Pulmonary artery endothelial cell (primary cell): ENCODE results near the gene KMT2C. TPM values are rescaled to one million over a fixed set of nuclear protein-coding genes. Genes with fewer than 3 reads are reported as not detected.

Source experiments
- DNase-seq: peaks from one replicate; pipeline ENCODE4 v3.0.0-alpha.2; 2011; ENCODE audit warnings: low read depth, low spot score
- total RNA-seq: library from RNA; depleted of rRNA; stranded (reverse); fragments of >200 nt; gene quantifications from 2 replicates; pipeline ENCODE4 v1.2.3, GENCODE V29; 2014

Gene KMT2C
- total RNA-seq, 1 donor from 2014 or later, result 22.4 TPM

DNA sequence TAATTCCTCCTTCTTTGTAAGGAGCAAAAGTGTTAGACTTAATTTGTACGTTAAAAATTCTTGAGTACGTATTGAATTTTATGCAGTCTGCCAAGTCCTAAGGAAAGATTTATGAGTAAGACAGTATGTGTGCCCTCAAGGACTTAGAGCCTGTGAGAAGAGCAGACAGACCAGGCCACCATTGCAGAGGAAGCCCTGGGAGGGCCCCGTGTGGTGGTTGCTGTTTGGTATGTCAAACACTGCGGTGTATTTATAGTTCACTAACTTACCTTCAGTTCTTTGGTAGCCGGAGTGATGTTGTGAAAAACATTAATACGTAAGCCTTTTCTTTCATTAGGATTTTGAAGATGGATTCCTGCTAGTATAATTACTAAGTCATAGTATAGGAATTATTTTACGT is 327.4 kb downstream of the KMT2C start:
- DNase-seq, result no peak

- no peak for DNase-seq
Observed at GRCh38 chr7:152107945-152108344, 327.9 kb downstream of the KMT2C start.

DNA sequence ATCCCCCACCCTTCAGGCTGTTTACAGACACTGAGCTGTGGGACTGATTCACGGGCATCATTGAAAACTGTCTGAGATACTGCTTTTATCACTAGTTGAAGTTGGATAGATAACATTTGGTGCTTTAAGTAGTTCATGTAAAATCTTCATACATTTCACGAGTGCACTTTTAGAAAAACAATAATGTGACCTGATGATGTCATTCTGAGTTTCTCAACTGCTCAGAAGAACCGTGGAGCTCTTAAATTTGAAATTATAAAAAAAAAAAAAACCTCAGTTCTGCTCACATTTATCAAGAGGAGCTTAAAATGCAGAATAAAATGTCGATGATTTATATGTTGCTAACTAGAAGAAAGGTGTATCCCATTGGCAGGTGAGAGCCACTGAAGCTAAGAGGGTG is 328.8 kb downstream of the KMT2C start:
- no peak for DNase-seq

DNA sequence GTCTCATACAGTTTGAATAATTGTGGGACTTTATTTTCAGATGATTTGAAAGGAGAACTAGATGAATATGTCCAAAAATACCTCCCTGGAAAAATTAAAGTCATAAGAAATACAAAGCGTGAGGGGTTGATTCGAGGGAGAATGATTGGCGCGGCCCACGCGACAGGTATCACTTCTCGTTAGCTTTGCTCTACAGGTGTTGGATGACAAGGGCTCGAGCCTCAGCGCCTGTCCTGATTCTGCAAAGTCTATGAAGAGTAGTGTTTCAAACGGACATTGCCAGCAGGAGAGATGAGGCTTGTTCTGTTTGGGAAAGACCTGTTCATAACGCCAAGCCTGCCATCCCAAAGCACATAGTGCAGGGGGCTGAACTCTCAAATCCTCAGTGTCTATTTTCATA is 330.6 kb downstream of the KMT2C start:
- DNase-seq, result no peak

DNA sequence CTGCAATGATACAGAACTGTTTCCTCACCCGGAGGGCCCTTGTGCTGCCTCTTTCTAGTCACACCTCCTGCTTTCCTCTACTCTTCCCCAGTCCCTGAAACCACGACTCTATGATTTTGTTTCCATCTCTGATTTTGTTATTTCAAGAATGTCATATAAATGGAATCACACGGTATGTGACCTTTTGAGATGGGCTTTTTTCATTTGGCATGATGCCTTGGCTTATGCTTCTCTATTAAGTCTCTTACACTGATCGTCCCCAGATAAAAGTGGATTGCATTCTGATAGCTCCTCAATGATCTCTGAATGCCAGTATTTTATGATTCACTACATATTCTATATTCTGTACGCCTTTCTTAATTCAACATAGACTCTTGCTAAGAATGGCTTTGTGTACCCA is 332.1 kb downstream of the KMT2C start:
- DNase-seq, result no peak

GRCh38 chr7:152103066-152103465 is 332.7 kb downstream of the KMT2C start:
- no peak for DNase-seq

- no peak for DNase-seq
Observed at GRCh38 chr7:152097330-152097729, 338.5 kb downstream of the KMT2C start.

- no peak for DNase-seq
Observed at GRCh38 chr7:152095771-152096170, 340.0 kb downstream of the KMT2C start.

GRCh38 chr7:152093717-152094116 is 342.1 kb downstream of the KMT2C start:
- no peak for DNase-seq

- DNase-seq, result no peak
Observed at GRCh38 chr7:152090747-152091146, 345.1 kb downstream of the KMT2C start.

DNA sequence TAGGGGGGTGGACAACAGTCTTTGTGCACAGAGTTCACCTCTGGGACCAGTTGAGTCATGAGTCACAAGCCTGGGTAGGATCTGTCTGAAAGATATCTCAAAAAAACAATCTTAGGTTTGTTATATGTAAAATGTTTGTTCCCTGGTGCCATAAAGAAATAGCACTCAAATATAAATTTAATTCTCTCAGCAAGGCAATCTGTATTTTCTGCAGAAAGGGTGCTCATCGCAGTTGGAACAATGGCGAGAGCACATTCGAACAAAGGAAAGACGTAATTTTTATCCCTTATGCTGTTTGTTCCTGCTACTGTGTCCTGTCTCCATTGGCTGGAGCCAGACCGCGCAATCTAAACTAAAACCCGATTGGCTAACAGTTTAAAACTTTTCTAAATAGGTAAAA is 346.6 kb downstream of the KMT2C start:
- DNase-seq, result no peak

GRCh38 chr7:152086513-152086912 is 349.3 kb downstream of the KMT2C start:
- DNase-seq, result no peak

DNA sequence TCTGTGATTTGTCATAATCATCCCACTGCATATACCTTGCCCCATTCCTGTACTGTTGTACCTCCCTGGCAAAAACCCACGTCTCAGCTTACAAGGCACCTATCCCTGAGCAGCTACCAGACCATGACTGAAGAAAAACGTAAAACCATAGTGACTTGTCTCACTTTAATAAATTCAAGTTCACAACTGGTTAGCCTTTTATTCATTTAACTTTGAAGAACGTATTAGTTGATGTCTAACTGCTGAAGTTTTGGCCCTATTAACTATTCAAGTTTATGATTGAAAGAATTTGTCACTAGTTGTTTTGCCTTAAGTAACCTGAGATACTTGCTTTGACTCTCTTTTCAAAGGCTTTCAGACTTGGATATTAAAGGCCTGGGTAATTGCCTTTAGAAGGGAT is 350.7 kb downstream of the KMT2C start:
- no peak for DNase-seq

Other genes starting within 250 kb of the KMT2C start
- 3.8 and 6.7 TPM in 2 replicates for gene XRCC2, start 240.1 kb upstream of the KMT2C start, total RNA-seq